Stimulated activated CD4-positive, alpha-beta T cell treated with anti-CD3 and anti-CD28 coated beads, TNF-alpha, amount 100 ng/mL, for 1 hour (primary cell): ENCODE measurements around the gene PLEKHA4.
"Not testable (repeated sequence)": the region's sequence is repeated elsewhere in the genome, so short reads cannot be mapped to it uniquely, and the experiment has no call there.

Experiments used
- DNase-seq, 3 donors: peaks; one replicate each; pipeline ENCODE4 v3.0.0-alpha.2; 2020; ENCODE audit warnings: low read depth in 3 of 3, low spot score in 1 of 3

Gene PLEKHA4

DNA sequence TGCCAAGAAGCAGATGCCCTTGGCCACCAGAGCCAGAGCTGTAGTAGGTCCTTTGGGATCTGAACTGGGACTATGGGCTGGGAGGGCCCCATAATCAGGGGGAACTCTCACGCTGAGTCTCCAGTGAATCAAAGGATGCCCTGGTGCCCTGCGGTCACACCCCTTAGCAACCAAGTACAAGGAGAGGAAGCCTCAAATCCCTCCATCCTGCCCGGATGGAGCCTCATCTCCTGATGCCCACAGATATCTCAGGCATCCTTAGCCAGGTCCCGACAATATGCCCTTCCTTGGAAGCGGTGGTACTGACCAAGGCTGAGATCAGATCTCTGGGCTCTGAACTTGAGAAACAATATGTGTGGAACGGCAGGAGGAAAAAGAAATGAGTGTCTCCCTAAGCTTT lies 1.7 kb downstream of the PLEKHA4 start:
- DNase-seq: no peak

DNA sequence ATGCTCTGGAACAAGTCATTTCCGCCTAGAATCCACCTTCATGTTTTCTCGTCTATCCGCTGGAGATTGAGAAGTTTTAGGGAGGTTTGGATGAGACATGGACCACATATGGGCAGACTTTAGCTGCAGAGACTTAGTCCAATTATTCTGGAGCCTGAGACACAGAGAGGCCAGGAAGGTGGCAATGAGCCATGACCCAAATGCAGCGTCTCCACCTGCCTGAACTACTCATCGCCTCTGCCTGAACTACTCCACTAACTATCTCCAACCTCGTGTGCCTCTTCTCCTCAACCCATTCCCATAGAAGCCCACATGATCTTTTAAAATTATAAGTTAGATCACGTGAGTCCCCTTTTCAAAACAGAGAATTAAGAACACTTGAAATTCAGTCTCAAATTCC lies 5.6 kb downstream of the PLEKHA4 start:
- DNase-seq: no peak

DNA sequence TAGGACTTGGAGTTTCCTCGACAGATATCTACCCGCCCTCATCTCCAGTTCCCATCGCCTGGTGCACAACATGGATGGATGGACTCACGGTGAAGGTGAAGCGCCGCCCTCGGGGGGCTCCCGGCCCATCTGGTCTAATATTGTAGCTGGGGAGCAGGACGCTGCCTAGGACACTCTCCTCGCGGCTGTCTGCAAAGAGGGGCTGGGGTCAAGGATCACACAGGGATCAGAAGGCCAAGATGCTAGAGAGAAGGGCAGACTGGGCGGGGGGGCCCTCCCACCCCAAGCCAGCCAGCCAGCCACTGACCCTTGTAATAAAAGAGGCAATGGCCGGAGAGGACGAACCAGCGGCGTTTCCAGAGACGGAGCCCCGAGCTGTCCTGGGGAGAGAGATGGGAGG lies 7.1 kb downstream of the PLEKHA4 start:
- no peak for DNase-seq

DNA sequence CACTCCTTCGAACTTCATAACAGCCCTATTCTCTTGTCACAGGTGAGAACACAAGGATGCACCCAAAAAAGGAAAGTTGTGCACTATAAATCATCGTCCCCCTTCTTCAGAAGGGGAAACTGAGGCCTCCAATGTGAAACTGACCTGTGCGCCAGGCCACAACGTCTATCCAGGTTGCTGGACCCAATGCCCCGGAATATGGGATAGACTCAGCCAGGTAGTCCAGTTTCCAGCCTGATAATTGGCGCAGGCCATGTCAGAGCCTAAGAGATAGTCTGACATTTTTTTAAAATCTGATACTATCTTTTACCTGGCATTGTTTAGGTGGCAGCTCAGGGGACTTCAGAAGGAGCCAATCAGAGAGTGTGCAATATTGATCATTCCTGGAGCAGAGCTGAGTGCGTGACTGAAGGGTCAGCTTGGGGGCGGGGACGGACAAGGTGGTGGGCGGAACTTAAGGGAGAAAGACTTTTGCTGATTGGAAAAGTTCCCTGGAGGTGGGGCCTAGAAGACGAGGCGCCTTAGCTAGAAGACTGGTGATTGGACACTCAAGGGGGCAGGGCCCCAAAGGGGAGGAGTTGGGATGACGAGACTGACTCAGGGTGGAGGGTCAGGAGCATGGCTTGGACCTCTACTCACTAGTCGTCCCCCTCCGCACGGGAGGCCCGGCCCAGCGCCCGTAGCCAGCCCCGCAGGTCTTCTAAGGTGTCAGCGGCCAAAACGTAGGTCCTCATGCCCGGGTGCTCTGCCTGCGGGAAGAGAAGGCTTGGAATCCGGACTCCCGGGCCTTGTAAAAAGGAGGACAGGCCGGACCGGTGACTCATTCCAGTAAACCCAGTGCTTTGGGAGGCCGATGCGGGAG lies 8.5 kb downstream of the PLEKHA4 start:
- no peak for DNase-seq

DNA sequence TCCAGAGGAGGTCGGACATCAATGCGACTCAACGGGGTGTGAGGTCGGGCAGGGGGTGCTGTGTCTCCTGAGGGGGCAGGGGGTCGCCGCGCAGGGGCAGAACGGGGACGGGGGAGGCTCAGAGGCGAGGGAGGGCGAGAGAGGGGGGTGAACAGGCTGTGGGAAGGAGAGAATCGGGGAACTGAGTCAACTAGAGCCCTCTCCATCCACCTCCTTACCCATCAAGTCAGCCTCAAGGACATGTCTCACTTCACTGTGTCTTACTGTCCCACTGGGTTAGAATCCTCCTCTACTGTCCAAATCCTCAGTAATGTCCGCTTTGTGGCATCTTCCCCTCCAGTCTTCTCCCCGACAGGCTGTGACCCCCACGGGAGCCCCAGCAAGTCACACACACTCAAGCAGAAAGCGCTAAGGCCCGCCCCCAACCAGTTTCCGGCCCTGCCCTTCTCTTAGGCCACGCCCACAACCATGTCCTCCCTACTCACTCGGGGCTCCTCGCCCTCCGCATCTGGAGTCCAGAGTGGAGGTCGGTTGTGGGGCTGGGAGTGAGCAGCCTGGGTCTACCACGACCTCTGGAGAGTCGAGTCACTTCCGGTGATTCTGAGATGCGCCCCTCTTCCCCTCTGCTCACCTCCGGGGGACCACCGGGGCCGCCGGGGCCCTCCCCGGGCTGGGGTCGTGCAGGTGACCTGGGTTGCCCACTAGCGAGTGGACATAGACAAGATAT lies 9.3 kb downstream of the PLEKHA4 start:
- DNase-seq: peak in 2 of 3 donors; percentile 52 to 68

DNA sequence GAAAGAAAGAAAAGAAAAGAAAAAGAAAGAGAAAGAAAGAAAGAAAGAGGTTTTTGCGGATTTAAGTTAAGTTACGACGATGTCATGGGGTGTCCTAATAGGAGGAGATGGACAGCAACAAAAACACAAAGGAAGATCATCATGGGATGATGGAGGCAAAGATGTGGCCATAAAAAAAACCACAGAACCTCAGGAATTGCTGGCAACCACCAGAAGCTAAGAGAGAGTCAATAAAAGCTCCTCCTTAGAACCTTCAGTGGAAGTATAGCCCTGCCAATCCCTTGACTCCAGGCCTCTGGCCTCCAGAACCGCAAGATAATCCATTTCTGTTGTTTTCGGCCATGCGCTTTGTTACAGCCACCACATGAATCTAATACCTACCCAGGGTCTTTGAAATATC lies 11.5 kb downstream of the PLEKHA4 start:
- no peak for DNase-seq

DNA sequence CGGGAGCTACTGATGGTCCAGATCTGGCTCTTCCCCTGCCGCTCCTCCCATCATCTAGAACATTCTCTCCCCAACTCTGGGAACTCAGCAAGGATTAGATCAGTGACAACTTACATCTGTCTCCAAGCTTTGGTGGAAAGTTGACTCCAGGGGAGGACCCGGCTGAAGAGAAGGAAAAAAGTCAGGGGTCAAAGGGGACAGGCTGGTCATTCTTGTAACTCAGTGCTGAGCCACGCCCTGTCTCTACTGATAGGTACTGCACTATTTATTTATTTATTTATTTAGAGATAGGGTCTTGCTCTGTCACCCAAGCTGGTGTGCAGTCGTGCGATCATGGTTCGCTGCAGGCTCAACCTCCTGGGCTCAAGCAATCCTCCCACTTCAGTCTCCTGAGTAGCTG lies 14.3 kb downstream of the PLEKHA4 start:
- DNase-seq: no peak

DNA sequence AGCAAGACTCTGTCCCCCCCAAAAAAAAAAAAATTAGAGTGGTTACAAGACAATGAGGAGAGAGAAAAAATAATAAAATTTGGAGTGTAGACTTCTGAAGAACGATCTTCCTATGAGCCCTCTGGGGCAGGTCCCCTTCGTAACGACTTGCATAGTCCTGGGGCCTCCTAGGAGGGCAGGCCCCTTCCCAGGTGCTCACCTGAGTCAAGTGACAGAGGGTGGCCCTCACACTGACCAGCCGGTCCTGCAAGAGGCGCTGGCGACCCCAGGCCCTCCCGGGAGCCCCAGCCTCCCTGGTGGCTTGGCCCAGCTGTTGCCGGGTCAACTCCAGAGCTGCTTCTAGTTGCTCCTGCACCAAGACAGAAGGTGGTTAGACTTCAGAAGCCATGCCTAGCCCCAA lies 14.9 kb downstream of the PLEKHA4 start:
- DNase-seq: no peak

DNA sequence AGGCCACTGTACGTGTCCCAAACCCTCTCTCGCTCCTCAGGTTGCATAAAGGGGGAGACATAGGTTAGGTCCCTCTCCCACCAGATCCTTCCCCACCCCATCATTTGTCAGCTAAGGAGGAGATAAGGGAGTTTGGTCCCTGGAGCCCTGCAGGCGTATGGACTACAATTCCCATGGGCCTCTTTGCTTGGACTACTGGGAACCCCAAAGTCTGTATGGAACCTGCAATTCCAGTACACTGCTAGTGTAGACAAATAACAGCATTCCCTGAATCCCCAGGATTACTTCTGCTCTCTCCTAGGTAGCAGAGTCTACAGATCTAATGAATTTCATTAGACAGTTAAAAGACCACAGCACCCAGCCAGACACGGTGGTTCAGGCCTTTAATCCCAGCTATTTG lies 16.1 kb downstream of the PLEKHA4 start:
- no peak for DNase-seq

DNA sequence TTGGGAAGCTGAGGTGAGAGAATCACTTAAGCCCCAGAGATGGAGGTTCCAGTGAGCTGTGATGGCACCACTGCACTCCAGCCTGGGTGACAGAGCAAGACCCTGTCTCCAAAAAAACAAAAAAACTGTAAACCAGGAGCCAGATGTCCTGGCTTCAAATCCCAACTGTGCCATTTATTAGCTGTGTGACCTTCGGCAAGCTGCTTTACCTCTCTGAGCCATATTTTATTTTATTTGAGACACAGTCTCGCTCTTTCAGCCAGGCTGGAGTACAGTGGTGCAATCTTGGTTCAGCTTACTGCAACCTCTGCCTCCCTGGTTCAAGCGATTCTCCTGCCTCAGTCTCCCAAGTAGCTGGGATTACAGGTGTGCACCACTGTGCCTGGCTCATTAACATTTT lies 21.8 kb downstream of the PLEKHA4 start:
- DNase-seq: not testable (repeated sequence)

DNA sequence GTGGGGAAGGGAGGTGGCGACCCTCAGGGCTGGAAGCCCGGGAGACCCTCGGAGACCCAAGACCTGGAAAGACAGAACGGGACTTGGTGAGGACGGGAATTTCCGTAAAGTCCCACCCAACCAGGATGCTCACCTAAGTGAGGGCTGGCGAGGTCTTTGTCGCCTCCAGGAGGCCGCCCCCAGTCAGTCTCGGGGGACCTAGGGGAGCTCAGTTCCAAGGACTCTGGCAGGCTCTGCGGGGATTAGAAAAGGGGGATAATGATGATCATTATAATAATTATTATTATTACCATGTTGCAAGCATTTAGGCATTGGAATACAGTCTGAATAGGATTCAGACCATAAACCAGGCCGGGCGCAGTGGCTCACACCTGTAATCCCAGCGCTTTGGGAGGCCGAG lies 23.0 kb downstream of the PLEKHA4 start:
- DNase-seq: no peak

DNA sequence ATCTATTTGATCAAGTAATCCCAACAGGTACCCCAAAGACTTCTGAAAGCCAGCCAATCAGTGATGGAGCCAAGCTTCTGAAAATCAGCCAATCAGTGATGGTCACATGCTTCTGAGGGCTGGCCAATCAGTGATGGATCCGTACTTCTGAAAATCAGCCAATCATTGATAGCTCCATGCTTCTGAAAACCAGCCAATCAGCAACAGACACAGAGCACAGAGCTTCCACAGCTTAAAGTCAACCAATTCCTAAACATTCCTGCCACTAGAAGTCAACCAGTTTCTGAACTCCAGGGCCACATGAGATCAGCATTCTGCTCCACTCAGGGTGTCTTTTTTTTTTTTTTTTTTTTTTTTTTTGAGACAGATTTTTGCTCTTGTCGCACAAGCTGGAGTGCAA lies 23.9 kb downstream of the PLEKHA4 start:
- DNase-seq: no peak

DNA sequence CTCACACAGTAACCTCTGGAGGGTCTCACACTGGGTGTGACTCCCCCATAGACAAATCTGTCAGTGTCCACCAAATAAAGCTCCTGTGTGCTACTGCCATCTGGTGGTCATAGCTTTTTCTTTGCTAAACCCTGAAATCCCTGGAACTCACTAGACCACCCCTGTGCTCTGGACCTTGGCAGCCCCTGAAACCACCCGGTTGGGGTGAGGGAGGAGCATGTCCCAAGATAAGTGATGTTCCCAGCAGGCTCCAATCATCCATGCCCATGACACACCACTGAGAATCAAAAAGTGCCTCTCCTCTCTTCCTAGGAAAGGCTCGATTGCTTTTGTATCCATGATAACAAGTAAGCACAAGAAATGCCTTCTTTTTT lies 25.6 kb downstream of the PLEKHA4 start:
- DNase-seq: no peak

DNA sequence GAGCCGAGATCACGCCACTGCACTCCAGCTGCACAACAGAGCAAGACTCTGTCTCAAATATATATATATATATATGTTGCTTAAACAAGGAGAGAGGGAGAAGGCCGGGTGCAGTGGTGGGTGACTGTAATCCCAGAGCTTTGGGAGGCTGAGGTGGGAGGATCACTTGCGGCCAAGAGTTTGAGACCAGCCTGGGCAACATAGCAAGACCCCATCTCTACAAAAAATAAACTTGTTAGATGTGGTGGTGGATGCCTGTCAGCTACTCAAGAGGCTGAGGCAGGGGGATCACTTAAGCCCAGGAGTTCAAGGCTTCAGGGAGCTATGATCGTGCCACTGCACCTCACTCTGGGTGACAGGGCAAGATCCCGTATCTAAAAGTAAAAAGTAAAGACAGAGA lies 26.8 kb downstream of the PLEKHA4 start:
- DNase-seq: no peak

DNA sequence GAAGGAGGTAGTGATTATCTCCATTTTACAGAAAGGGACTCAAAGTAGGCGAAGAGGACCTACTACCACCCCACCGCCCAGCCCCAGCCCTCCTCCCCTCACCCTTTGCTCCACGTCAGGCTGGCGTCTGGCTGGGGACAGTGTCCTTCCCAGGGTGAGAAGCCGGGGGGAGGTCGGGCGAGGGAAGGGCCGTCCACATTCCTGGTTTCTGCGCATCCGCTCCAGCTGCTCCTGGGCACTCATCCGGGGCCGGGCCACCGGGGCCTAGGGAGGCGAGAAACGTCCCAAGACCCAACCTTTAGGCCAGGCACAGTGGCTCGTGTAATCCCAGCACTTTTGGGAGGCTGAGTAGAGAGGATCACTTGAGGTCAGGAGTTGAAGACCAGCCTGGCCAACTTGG lies 27.4 kb downstream of the PLEKHA4 start:
- no peak for DNase-seq

DNA sequence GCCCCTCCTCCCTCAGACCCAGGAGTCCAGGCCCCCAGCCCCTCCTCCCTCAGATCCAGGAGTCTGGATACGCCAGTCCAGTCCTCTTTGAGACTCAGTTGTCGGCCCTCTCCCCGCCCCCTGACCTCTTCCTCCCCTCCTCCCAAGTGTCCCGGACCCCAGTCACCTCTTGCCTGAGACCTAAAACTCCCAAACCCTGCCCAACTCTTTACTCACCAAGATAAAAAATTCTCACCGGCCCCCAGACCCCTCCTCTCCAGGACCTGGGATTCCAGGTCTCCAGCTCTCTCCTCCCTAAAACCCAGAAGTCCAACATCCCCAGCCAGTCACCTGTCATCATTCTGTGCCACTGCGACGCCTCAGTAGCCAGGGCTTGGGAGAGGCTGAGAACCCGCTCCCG lies 30.7 kb downstream of the PLEKHA4 start:
- no peak for DNase-seq

DNA sequence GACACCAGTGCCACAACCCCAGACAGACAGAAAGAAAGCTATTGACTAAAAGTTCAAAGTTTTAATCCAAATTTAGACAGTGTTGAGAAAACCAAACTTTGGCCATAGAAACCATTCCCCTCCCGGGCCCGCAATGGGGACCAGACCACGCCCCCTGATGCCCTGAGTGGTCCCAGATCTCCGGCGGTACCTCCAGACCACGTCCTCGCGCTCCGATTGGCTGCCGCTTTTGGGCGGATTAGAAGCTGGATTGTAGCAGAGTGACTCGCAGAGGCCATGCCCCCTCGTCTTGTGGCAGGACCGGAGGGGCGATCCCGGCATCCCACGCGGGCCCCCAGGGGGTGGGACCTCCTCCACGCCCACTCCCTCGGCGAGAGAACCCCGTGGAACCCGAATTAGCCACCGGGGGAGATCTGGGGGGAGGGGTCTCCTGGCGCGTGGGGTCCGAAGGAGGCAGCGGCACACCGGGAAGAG lies 31.3 kb downstream of the PLEKHA4 start:
- peak; percentile 36 to 62 (median 43) for DNase-seq

DNA sequence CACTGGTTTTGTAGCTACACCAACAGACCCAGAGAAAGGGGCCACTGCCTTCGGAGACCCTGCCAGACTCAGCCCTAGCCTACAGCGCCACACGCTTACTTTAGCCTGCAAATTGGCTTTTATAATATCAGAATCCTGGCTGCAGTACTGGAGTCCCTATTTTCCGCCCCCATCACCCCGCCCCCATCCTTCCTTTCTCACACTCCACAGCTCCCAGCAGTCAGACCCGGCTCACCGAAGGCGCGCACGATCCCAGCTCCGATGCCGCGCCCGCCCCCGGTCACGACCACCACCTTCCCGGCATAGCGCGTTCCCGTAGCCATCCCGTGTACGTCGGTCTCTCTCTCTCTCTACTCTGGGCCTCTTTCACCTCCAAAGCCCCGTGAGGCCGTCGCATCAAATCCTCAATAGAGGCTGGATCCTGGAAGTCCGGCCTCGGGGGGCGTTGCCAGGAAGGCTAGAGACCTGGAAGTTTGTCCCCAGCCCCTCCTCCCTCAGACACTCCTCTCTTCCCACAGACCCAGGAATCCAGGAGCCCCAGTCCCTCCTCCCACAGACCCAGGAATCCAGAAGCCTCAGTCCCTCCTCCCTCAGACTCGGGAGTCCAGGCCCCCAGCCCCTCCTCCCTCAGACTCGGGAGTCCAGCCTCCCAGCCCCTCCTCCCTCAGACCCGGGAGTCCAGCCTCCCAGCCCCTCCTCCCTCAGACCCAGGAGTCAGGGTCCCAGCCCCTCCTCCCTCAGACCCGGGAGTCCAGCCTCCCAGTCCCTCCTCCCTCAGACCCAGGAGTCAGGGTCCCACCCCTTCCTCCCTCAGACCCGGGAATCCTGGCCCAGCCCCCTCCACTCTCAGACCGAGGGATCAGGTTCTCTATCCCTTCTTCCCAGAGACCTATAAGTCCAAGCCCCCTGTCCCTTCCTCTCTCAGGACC lies 32.1 kb downstream of the PLEKHA4 start, which contains the start of gene HSD17B14:
Gene HSD17B14, minus strand, starts transcription at position 403 of the 929 bp plus-strand sequence. Its CDS starts 80 bp downstream, at position 323.
- no peak for DNase-seq

DNA sequence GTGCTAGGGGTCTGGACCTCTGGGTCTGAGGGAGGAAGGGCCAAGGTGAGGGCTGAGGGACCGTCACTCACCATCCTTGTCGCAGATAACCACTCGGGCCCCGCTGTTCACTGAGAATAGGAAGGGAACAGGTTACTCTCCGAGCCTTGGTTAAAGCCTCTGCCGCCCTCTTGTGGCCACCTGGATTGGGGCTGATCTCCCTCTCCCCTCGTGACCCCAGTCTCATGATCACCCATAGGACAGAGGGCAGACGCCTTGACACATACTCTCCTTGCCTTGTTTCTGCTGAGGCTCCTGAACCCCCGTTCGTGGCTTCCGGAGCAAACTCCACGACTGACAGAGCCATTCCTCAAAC lies 32.7 kb downstream of the PLEKHA4 start:
- DNase-seq: peak; percentile 80 to 90 (median 85)

DNA sequence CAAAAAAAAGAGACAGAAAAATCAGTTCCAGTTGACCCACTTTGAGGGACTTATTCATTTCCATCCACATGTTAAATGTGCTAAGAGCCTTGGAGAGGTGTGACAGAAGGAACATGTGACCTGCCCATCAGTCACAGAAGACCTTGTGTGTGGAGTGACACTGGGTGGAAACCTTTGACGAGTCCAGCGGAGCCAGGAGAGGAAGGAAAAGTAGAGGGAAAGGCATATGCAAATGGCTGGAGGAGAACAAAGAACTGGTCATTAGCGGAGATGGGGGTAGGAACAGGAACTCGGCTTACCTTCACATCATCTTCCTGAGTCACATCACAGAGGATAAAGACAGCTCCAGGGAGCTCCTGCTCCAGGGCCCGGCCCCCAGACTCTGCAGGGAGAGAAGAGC lies 34.4 kb downstream of the PLEKHA4 start:
- DNase-seq: no peak

DNA sequence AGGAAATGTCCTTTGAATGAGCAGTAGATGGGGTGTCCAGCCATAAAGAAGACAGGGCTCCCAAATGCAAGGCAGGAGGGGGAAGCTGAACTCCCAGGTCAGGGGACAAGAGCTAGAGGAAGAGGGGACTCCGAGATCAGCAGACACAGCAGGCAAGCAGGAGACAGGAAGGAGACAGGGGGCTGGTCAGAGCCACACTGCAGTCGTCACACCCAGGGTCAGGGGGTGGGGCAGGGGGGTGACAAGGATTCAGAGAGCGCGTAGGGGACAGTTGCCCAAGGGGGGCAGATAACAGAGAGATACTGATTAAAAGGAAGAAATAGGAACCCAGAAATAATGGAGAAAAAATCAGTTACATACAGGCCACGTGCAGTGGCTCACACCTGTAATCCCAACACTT lies 35.4 kb downstream of the PLEKHA4 start:
- DNase-seq: no peak
